HEK293T (cell line): ENCODE data around the gene BCAP31.
A peak's percentile ranks its signal among the peaks of the same experiment; 100 is the strongest.

Experiments used
- CTCF ChIA-PET: fragments of 350-600 bp; formaldehyde crosslinking; extraction: SDS; loops from one replicate; lab custom pipeline; 2021; ENCODE audit warnings: antibody characterized with exemption, inconsistent platforms; lab: Yijun Ruan, JAX
- POLR2A ChIA-PET: fragments of 350-600 bp; formaldehyde crosslinking; extraction: SDS; loops from one replicate; lab custom pipeline; 2020; ENCODE audit warnings: antibody characterized with exemption, inconsistent platforms; lab: Yijun Ruan, JAX
- DNase-seq: peaks from one replicate; pipeline ENCODE4 v3.0.0; 2012; ENCODE audit warnings: mixed read lengths; ENCODE audit errors: extremely low spot score
- ARNT ChIP-seq: fragments of 450-650 bp; IDR thresholded peaks from 2 replicates; pipeline ENCODE4 v1.6.1; 2017; ENCODE audit warnings: mild to moderate bottlenecking
- BHLHE40 ChIP-seq: fragments of 450-650 bp; IDR thresholded peaks from 2 replicates; pipeline ENCODE4 v1.6.1; 2016; ENCODE audit warnings: mild to moderate bottlenecking, moderate library complexity, borderline replicate concordance
- CTBP1 ChIP-seq: fragments of 450-650 bp; IDR thresholded peaks from 2 replicates; pipeline ENCODE4 v1.6.1; 2016; ENCODE audit warnings: borderline replicate concordance
- ELF4 ChIP-seq: fragments of 450-650 bp; IDR thresholded peaks from 2 replicates; pipeline ENCODE4 v1.6.1; 2017; ENCODE audit warnings: antibody characterized with exemption
- FOXA1 ChIP-seq: fragments of 450-650 bp; IDR thresholded peaks from 2 replicates; pipeline ENCODE4 v1.6.1; 2016; ENCODE audit warnings: mild to moderate bottlenecking
- FOXK2 ChIP-seq: fragments of 450-650 bp; IDR thresholded peaks from 2 replicates; pipeline ENCODE4 v1.6.1; 2016; ENCODE audit warnings: mild to moderate bottlenecking
- FOXM1 ChIP-seq: fragments of 450-650 bp; IDR thresholded peaks from 2 replicates; pipeline ENCODE4 v1.6.1; 2017; ENCODE audit warnings: mild to moderate bottlenecking, borderline replicate concordance
- HDGF ChIP-seq: fragments of 450-650 bp; IDR thresholded peaks from 2 replicates; pipeline ENCODE4 v1.6.1; 2017; ENCODE audit warnings: antibody characterized with exemption, borderline replicate concordance
- L3MBTL2 ChIP-seq: fragments of 450-650 bp; conservative IDR thresholded peaks from 2 replicates; pipeline ENCODE4 v1.6.1; 2016; ENCODE audit warnings: mild to moderate bottlenecking
- LEF1 ChIP-seq: fragments of 450-650 bp; IDR thresholded peaks from 2 replicates; pipeline ENCODE4 v1.6.1; 2017; ENCODE audit warnings: mild to moderate bottlenecking, borderline replicate concordance
- NFRKB ChIP-seq: fragments of 450-650 bp; IDR thresholded peaks from 2 replicates; pipeline ENCODE4 v1.6.1; 2016; ENCODE audit warnings: mild to moderate bottlenecking, moderate library complexity
- SP1 ChIP-seq: fragments of 450-650 bp; IDR thresholded peaks from 2 replicates; pipeline ENCODE4 v1.6.1; 2017
- SUZ12 ChIP-seq: fragments of 450-650 bp; IDR thresholded peaks from 2 replicates; pipeline ENCODE4 v1.6.1; 2016; ENCODE audit warnings: mild to moderate bottlenecking
- TARDBP ChIP-seq: fragments of 450-650 bp; IDR thresholded peaks from 2 replicates; pipeline ENCODE4 v1.6.1; 2016
- ZNF384 ChIP-seq: fragments of 450-650 bp; IDR thresholded peaks from 2 replicates; pipeline ENCODE4 v1.6.1; 2016
- TF ChIP-seq, protein P1 (sequence below): fragments of 450-650 bp; IDR thresholded peaks from 2 replicates; pipeline ENCODE4 v1.6.1; 2016

BCAP31 gene

DNA sequence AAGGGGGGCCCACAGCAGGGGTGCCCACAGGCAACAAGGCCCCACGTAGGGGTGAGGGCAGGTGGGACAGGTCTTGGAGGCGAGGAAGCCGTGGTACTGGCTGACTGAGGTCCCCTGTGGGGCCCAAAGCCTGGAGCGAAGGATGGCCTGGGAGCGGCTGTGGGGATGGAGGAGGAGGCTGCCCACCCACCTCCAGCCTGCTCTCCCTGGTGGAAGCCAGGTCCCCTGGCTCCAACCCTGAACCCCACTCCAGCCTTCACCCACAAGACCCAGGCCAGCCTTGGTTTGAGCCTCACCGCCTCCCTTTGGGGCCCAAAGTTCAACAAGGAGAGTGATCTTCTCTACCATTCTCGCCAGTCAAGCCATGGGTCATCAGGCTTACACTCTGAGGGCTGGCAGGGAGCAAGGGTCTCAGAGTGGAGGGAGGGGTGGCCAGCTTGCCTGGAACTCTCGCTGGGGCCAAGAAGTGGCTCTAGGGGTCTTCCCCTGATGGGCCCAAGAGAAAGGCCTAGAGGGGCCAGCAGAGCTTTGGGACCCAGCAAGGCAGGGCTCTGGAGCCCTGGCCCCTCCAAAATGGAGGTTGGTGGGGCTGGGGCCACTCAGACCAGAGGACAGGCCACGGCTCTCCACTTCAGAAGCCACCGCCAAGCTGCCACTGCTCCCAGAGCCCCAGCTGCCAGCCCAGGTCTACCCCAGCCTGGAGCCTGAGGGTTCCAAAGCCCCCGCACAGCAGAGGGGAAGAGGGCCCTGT, 55.6 kb downstream of the BCAP31 start:
- no peak for TF ChIP-seq FOXK2
- TF ChIP-seq BHLHE40 = no peak
- TF ChIP-seq, protein P1, sequence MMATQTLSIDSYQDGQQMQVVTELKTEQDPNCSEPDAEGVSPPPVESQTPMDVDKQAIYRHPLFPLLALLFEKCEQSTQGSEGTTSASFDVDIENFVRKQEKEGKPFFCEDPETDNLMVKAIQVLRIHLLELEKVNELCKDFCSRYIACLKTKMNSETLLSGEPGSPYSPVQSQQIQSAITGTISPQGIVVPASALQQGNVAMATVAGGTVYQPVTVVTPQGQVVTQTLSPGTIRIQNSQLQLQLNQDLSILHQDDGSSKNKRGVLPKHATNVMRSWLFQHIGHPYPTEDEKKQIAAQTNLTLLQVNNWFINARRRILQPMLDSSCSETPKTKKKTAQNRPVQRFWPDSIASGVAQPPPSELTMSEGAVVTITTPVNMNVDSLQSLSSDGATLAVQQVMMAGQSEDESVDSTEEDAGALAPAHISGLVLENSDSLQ = no peak
- no peak for TF ChIP-seq SP1
- TF ChIP-seq ARNT = no peak
- no peak for TF ChIP-seq L3MBTL2
- no peak for TF ChIP-seq CTBP1
- no peak for TF ChIP-seq TARDBP
- no peak for DNase-seq
- ChIA-PET POLR2A (interaction anchor here (2.1 kb wide), 1 partner anchor 24 kb away, joined by 6 read pairs; no protein-coding TSS in a partner anchor), CTCF (interaction anchor here (0.5 to 3.1 kb wide), 41 partner anchors 8 to 727 kb away, joined by 3 to 37 read pairs (median 5); partner anchors contain the start of genes CCNQ, DUSP9 and SLC6A8)

DNA sequence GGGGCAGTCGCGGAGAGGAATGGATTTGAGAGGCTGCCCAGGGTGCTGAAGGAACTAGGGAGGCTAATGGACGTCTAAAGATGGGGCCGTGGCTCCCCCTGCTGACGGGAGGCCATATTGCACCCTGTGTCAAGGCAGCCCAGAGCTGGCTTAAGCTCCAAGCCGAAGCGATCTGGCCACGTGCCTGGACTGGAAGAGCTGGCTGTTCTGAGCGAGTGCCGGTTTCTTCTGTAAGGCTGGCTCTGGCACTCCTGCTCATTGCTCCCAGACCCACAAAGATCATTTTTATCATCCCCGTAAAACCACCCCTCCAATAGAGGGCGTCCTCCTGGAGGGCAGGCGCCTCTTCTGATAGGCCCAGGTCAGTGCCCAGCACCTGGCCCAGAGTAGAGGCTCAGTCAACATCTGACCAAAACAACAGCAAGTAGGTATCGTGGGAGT, 56.2 kb downstream of the BCAP31 start:
- ChIA-PET POLR2A (interaction anchor here (1.3 to 2.1 kb wide), 2 partner anchors 24 to 58 kb away, joined by 3 to 6 read pairs; no protein-coding TSS in a partner anchor), CTCF (interaction anchor here (0.5 to 3.1 kb wide), 34 partner anchors 10 to 726 kb away, joined by 3 to 37 read pairs (median 5); partner anchors contain the start of genes CCNQ and SLC6A8)
- DNase-seq = peak; percentile 83
- TF ChIP-seq, protein P1 = no peak
- TF ChIP-seq FOXM1 (no peak), ELF4 (no peak), L3MBTL2 (peak; percentile 91)

DNA sequence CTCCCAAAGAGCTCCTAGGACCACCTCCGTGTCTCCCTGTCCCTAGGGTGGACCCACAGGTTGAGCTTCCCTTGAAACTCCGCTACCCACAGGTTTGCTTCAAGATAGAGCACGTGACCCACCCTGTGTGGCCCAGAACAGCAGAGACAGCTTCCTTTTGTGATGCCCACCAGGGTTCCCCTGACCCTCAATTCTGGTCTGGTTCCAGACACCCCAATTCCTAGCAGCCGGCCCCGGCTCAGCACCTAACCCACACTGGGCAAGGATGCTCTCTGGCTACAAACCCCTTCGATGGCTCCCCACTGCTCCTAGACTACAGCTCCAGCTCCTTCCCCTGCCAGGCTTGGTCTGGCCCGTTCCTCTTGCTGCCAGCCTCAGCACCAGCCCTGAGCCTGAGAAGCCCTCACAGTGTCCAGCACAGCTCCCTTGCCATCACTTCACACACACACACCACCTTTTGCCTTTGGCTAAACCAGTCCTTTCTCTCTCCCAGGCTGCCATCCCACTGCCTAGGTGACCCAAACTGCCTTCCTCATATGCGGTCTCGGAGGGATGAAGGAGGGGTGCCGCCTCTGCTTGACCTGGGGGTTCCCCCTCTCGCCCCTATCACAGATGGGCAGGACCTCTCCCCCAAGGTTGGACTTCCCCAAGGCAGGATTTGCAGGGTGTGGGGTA, 56.8 kb downstream of the BCAP31 start:
- DNase-seq = no peak
- no peak for TF ChIP-seq NFRKB
- no peak for TF ChIP-seq CTBP1
- TF ChIP-seq FOXK2 = no peak
- TF ChIP-seq ZNF384 = no peak
- no peak for TF ChIP-seq FOXM1
- TF ChIP-seq, protein P1 = no peak
- TF ChIP-seq SP1 = no peak
- no peak for TF ChIP-seq FOXA1
- TF ChIP-seq HDGF = no peak
- no peak for TF ChIP-seq LEF1
- TF ChIP-seq SUZ12 = no peak
- TF ChIP-seq ARNT = no peak
- no peak for TF ChIP-seq BHLHE40
- ChIA-PET CTCF (interaction anchor here (0.6 to 3.1 kb wide), 30 partner anchors 10 to 726 kb away, joined by 3 to 37 read pairs (median 5); partner anchors contain the start of genes CCNQ and SLC6A8), POLR2A (interaction anchor here (1.3 to 2.1 kb wide), 2 partner anchors 23 to 58 kb away, joined by 3 to 6 read pairs; no protein-coding TSS in a partner anchor)

DNA sequence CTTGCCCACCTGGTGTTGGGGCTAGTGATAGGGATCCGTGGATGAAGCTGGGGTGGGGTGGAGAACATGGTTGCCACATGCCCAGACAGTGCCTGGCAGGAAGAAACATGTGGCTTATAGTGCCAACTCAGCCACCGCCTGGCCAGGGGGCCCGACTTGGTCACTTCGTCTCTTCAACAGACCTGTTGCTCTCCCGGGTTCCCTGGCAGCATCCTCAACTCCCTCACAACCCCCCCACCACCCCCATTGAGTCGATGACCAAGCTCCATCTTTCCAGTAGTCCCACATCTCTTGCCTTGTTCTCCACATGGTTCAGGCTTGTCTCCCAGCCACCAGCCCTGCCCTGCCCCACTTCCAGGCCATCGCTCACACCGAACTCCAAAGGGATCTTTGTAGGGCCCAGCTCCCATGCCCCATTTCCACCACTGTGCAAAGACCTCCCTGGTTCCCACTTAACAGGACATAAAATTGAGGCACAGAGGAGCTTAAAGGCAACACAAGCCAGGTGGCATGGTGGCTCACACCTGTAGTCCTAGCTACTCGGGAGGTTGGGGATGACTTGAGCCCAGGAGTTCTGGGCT, 58.4 kb downstream of the BCAP31 start:
- ChIA-PET POLR2A (no interaction called here), CTCF (interaction anchor here (0.6 to 2.3 kb wide), 2 partner anchors 126 to 426 kb away, joined by 3 to 8 read pairs; no protein-coding TSS in a partner anchor)
- no peak for TF ChIP-seq SUZ12
- TF ChIP-seq ELF4 = no peak
- no peak for TF ChIP-seq BHLHE40
- no peak for TF ChIP-seq ZNF384
- TF ChIP-seq, protein P1 = no peak
- no peak for TF ChIP-seq HDGF
- no peak for TF ChIP-seq LEF1
- TF ChIP-seq CTBP1 = no peak
- no peak for TF ChIP-seq SP1
- TF ChIP-seq ARNT = no peak
- no peak for TF ChIP-seq NFRKB
- TF ChIP-seq FOXM1 = no peak
- DNase-seq = no peak

DNA sequence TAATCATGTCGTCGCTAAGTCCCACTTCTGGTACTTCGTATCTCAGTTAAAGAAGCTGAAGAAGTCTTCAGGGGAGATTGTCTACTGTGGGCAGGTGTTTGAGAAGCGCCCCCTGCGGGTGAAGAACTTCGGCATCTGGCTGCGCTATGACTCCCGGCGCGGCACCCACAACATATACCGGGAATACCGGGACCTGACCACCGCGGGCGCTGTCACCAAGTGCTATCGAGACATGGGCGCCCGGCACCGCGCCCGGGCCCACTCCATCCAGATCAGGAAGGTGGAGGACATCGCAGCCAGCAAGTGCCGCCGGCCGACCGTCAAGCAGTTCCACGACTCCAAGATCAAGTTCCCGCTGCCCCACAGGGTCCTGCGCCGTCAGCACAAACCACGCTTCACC, 61.9 kb downstream of the BCAP31 start:
- CTCF ChIA-PET = no interaction called here
- TF ChIP-seq CTBP1 (no peak), ZNF384 (no peak), SUZ12 (no peak), ARNT (no peak), BHLHE40 (no peak), L3MBTL2 (no peak), TARDBP (no peak), HDGF (no peak), ELF4 (no peak), FOXK2 (no peak), FOXA1 (no peak), LEF1 (no peak), NFRKB (no peak), SP1 (no peak), FOXM1 (no peak)
- TF ChIP-seq, protein P1 = no peak
- POLR2A ChIA-PET = no interaction called here
- DNase-seq = no peak
